Measurements from ENCODE around the gene SPEM3.

Gene SPEM3

GRCh38 chr17:7428557-7428956, at the start of gene SPEM3:
TSS of gene SPEM3 (plus strand) at chr17:7428857. CDS start at chr17:7428903, 46 bp downstream.
- no peak for DNase-seq (ENCODE audit: low read depth)
- no peak within 1 kb of the TSS for H3K4me3 ChIP-seq (ENCODE audit: control insufficient read depth, low read depth, low read length)
- TF ChIP-seq, protein P1, sequence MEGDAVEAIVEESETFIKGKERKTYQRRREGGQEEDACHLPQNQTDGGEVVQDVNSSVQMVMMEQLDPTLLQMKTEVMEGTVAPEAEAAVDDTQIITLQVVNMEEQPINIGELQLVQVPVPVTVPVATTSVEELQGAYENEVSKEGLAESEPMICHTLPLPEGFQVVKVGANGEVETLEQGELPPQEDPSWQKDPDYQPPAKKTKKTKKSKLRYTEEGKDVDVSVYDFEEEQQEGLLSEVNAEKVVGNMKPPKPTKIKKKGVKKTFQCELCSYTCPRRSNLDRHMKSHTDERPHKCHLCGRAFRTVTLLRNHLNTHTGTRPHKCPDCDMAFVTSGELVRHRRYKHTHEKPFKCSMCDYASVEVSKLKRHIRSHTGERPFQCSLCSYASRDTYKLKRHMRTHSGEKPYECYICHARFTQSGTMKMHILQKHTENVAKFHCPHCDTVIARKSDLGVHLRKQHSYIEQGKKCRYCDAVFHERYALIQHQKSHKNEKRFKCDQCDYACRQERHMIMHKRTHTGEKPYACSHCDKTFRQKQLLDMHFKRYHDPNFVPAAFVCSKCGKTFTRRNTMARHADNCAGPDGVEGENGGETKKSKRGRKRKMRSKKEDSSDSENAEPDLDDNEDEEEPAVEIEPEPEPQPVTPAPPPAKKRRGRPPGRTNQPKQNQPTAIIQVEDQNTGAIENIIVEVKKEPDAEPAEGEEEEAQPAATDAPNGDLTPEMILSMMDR (IDR thresholded peaks at IDR 0.05; ENCODE audit: control insufficient read depth, insufficient read depth, low read depth, low read length, missing control alignments): no peak

GRCh38 chr17:7379134-7379533, 49.5 kb upstream of the SPEM3 start:
- no peak for DNase-seq (ENCODE audit: low read depth)
- TF ChIP-seq, protein P1 (IDR thresholded peaks at IDR 0.05; ENCODE audit: control insufficient read depth, insufficient read depth, low read depth, low read length, missing control alignments): no peak

GRCh38 chr17:7380321-7380720, 48.3 kb upstream of the SPEM3 start:
- peak; percentile 11 for DNase-seq (ENCODE audit: low read depth)
- TF ChIP-seq, protein P1 (IDR thresholded peaks at IDR 0.05; ENCODE audit: control insufficient read depth, insufficient read depth, low read depth, low read length, missing control alignments): no peak
- H3K4me3 ChIP-seq (ENCODE audit: control insufficient read depth, low read depth, low read length): peak overlapping the region; percentile 31

More at GRCh38 chr17:7379134-7379533, 49.5 kb upstream of the SPEM3 start:
- H3K4me3 ChIP-seq (ENCODE audit: control insufficient read depth, low read depth, low read length): no peak overlapping the region

GRCh38 chr17:7380855-7381683, 47.6 kb upstream of the SPEM3 start, which contains the start of gene TNK1:
TSS of gene TNK1 (plus strand) at chr17:7381089. CDS start at chr17:7382927, 1,838 bp downstream.
- no peak for DNase-seq (ENCODE audit: low read depth)
- TF ChIP-seq, protein P1 (IDR thresholded peaks at IDR 0.05; ENCODE audit: control insufficient read depth, insufficient read depth, low read depth, low read length, missing control alignments): no peak
- peak within 1 kb of the TSS; percentile 31 for H3K4me3 ChIP-seq (ENCODE audit: control insufficient read depth, low read depth, low read length)

GRCh38 chr17:7382901-7383300, 45.8 kb upstream of the SPEM3 start:
- TF ChIP-seq, protein P1 (IDR thresholded peaks at IDR 0.05; ENCODE audit: control insufficient read depth, insufficient read depth, low read depth, low read length, missing control alignments): no peak
- H3K4me3 ChIP-seq (ENCODE audit: control insufficient read depth, low read depth, low read length): no peak overlapping the region
- DNase-seq (ENCODE audit: low read depth): no peak

GRCh38 chr17:7383371-7383741, 45.3 kb upstream of the SPEM3 start:
- DNase-seq (ENCODE audit: low read depth): no peak
- H3K4me3 ChIP-seq (ENCODE audit: control insufficient read depth, low read depth, low read length): no peak overlapping the region
- TF ChIP-seq, protein P1 (IDR thresholded peaks at IDR 0.05; ENCODE audit: control insufficient read depth, insufficient read depth, low read depth, low read length, missing control alignments): no peak

Measured in AG09309 (cell line).